ENCODE measurements around the gene GYG1. TPM values are rescaled to one million over a fixed set of nuclear protein-coding genes. Genes with fewer than 3 reads are reported as not detected.

The GYG1 gene
- total and polyA plus RNA-seq, 4 donors, result 9.2 to 16.7 (median 13.4) TPM

DNA sequence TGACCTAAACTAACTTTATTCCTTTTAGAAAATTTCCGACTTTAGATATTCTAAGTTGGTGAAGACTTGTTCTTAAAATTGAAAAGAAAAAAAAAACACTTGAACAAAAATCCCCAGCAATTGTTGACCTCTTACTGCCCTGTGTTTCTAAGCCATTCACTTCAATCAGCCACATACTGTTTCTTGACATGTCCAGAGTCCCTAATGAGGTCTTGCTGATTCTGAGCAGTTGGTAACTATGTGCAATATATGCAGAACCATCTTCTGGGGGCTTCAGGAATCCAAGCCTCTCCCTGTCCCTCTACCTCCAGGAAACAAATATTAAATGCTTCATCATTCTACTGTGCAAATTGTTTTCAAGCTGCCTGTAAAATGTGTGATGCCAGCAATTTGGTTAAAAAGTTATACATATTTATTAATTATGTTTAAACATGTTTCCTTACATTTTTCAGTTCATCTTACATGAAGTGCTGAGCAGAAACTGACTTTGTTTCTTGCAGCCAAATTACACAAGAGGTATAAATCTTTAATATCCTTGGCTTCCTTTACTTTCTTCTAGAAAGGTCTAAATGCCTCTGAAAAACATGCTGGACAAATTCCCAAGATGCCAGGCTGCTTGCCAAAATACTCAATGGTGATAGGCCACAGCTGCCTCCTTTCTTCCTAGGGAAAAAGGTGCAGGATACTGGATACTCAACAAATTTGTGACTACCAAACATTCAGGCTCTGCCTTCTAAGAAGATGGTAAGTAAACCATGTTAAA is 19.8 kb upstream of the GYG1 start:
- no peak overlapping the region for H3K27ac ChIP-seq (ENCODE audit: low read depth in 1 of 2, low read length in 2 of 2)
- no peaks in the 10 kb centered on the region for H3K36me3 ChIP-seq (ENCODE audit: control insufficient read depth in 4 of 4, insufficient read depth in 3 of 4, low read depth in 1 of 4, low read length in 3 of 4)
- no peak for TF ChIP-seq SP1 (IDR thresholded peaks at IDR 0.05)
- no peak for TF ChIP-seq HNF4G (IDR thresholded peaks at IDR 0.05)
- 91% methylated on average over 1 of the region's 1 CpG for WGBS
- no peaks in the 10 kb centered on the region for H3K9me3 ChIP-seq (ENCODE audit: control insufficient read depth in 4 of 4, low read length in 3 of 4)
- no peak for DNase-seq (ENCODE audit: low spot score)
- no peak overlapping the region for H3K4me3 ChIP-seq (ENCODE audit: low read depth in 1 of 3, low read length in 3 of 3)
- peaks cover 0 to 5% (median 0%) of the 10 kb centered on the region in 4 donors for H3K4me1 ChIP-seq (ENCODE audit: control insufficient read depth in 4 of 4, insufficient read depth in 4 of 4, low read length in 3 of 4)
- H3K27me3 ChIP-seq (ENCODE audit: control insufficient read depth in 4 of 4, insufficient read depth in 4 of 4, low read length in 3 of 4), result no peaks in the 10 kb centered on the region
- H3K9ac ChIP-seq (ENCODE audit: low read depth in 1 of 2, low read length in 2 of 2), result no peak overlapping the region

DNA sequence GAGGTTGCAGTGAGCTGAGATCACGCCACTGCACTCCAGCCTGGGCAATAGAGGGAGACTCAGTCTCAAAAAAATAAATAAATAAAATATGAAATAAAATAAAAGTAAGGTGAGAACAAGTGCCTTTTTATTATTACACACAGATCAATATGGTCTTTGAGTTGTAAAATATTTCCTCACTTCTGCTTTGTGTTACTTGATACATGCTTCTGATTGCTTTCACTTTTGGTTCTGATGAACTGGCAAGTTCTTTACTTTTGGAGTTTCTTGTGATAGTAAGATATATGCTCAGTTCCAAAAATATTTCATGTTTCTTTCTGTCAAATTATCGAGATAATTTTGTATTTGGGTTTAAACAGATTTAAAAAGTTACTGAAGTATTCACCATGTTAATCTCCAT is 16.6 kb upstream of the GYG1 start:
- DNase-seq (ENCODE audit: low spot score), result no peak
- WGBS, result 65% methylated on average over 2 of the region's 2 CpGs
- H3K9me3 ChIP-seq (ENCODE audit: control insufficient read depth in 4 of 4, low read length in 3 of 4), result no peaks in the 10 kb centered on the region
- peak overlapping the region; percentile 67 to 80 for H3K27ac ChIP-seq (ENCODE audit: low read depth in 1 of 2, low read length in 2 of 2)
- H3K9ac ChIP-seq (ENCODE audit: low read depth in 1 of 2, low read length in 2 of 2), result peak overlapping the region; percentile 5 to 26
- peak overlapping the region in 1 of 3 donors; percentile 31 for H3K4me3 ChIP-seq (ENCODE audit: low read depth in 1 of 3, low read length in 3 of 3)
- H3K36me3 ChIP-seq (ENCODE audit: control insufficient read depth in 4 of 4, insufficient read depth in 3 of 4, low read depth in 1 of 4, low read length in 3 of 4), result no peaks in the 10 kb centered on the region
- TF ChIP-seq HNF4G (IDR thresholded peaks at IDR 0.05), result no peak
- TF ChIP-seq, protein P1, sequence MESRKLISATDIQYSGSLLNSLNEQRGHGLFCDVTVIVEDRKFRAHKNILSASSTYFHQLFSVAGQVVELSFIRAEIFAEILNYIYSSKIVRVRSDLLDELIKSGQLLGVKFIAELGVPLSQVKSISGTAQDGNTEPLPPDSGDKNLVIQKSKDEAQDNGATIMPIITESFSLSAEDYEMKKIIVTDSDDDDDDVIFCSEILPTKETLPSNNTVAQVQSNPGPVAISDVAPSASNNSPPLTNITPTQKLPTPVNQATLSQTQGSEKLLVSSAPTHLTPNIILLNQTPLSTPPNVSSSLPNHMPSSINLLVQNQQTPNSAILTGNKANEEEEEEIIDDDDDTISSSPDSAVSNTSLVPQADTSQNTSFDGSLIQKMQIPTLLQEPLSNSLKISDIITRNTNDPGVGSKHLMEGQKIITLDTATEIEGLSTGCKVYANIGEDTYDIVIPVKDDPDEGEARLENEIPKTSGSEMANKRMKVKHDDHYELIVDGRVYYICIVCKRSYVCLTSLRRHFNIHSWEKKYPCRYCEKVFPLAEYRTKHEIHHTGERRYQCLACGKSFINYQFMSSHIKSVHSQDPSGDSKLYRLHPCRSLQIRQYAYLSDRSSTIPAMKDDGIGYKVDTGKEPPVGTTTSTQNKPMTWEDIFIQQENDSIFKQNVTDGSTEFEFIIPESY (IDR thresholded peaks at IDR 0.05), result no peak
- no peaks in the 10 kb centered on the region for H3K27me3 ChIP-seq (ENCODE audit: control insufficient read depth in 4 of 4, insufficient read depth in 4 of 4, low read length in 3 of 4)
- peaks cover 0 to 5% (median 0%) of the 10 kb centered on the region in 4 donors for H3K4me1 ChIP-seq (ENCODE audit: control insufficient read depth in 4 of 4, insufficient read depth in 4 of 4, low read length in 3 of 4)

DNA sequence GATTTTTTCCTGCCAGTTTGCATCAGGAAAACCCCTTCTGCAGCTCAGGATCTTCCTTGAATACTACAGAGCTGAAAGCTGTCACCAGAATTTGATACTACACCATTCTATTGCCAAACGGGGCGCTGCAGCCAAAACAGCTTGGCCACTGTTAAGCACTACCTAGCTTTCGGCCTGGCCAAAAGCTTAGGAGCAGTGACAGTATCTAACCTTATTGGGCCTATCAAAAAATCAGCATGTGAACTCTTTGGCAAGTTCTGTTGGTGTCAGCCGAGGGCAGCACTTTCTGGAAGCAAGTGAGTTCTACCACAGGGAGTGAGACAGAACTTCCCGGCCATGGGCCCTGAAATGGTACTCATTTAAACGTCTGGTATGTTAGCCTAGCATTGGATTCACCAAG is 16.1 kb upstream of the GYG1 start:
- 40% methylated on average over 6 of the region's 6 CpGs for WGBS
- H3K36me3 ChIP-seq (ENCODE audit: control insufficient read depth in 4 of 4, insufficient read depth in 3 of 4, low read depth in 1 of 4, low read length in 3 of 4), result no peaks in the 10 kb centered on the region
- DNase-seq (ENCODE audit: low spot score), result no peak
- H3K4me3 ChIP-seq (ENCODE audit: low read depth in 1 of 3, low read length in 3 of 3), result peak overlapping the region; percentile 8 to 31 (median 12)
- peak overlapping the region; percentile 5 to 26 for H3K9ac ChIP-seq (ENCODE audit: low read depth in 1 of 2, low read length in 2 of 2)
- H3K27me3 ChIP-seq (ENCODE audit: control insufficient read depth in 4 of 4, insufficient read depth in 4 of 4, low read length in 3 of 4), result no peaks in the 10 kb centered on the region
- H3K4me1 ChIP-seq (ENCODE audit: control insufficient read depth in 4 of 4, insufficient read depth in 4 of 4, low read length in 3 of 4), result peaks cover 0 to 5% (median 0%) of the 10 kb centered on the region in 4 donors
- no peaks in the 10 kb centered on the region for H3K9me3 ChIP-seq (ENCODE audit: control insufficient read depth in 4 of 4, low read length in 3 of 4)
- peak overlapping the region; percentile 67 to 80 for H3K27ac ChIP-seq (ENCODE audit: low read depth in 1 of 2, low read length in 2 of 2)
- no peak for TF ChIP-seq EGR1 (IDR thresholded peaks at IDR 0.05; ENCODE audit: low read depth in 2 of 2)
- TF ChIP-seq, protein P1 (IDR thresholded peaks at IDR 0.05), result no peak
- TF ChIP-seq, protein P2, sequence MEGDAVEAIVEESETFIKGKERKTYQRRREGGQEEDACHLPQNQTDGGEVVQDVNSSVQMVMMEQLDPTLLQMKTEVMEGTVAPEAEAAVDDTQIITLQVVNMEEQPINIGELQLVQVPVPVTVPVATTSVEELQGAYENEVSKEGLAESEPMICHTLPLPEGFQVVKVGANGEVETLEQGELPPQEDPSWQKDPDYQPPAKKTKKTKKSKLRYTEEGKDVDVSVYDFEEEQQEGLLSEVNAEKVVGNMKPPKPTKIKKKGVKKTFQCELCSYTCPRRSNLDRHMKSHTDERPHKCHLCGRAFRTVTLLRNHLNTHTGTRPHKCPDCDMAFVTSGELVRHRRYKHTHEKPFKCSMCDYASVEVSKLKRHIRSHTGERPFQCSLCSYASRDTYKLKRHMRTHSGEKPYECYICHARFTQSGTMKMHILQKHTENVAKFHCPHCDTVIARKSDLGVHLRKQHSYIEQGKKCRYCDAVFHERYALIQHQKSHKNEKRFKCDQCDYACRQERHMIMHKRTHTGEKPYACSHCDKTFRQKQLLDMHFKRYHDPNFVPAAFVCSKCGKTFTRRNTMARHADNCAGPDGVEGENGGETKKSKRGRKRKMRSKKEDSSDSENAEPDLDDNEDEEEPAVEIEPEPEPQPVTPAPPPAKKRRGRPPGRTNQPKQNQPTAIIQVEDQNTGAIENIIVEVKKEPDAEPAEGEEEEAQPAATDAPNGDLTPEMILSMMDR (IDR thresholded peaks at IDR 0.05; ENCODE audit: low read depth, low read length, missing input control), result no peak
- peak; percentile 31 for TF ChIP-seq SP1 (IDR thresholded peaks at IDR 0.05)
- TF ChIP-seq FOXA1 (IDR thresholded peaks at IDR 0.05), result no peak
- TF ChIP-seq, protein P3, sequence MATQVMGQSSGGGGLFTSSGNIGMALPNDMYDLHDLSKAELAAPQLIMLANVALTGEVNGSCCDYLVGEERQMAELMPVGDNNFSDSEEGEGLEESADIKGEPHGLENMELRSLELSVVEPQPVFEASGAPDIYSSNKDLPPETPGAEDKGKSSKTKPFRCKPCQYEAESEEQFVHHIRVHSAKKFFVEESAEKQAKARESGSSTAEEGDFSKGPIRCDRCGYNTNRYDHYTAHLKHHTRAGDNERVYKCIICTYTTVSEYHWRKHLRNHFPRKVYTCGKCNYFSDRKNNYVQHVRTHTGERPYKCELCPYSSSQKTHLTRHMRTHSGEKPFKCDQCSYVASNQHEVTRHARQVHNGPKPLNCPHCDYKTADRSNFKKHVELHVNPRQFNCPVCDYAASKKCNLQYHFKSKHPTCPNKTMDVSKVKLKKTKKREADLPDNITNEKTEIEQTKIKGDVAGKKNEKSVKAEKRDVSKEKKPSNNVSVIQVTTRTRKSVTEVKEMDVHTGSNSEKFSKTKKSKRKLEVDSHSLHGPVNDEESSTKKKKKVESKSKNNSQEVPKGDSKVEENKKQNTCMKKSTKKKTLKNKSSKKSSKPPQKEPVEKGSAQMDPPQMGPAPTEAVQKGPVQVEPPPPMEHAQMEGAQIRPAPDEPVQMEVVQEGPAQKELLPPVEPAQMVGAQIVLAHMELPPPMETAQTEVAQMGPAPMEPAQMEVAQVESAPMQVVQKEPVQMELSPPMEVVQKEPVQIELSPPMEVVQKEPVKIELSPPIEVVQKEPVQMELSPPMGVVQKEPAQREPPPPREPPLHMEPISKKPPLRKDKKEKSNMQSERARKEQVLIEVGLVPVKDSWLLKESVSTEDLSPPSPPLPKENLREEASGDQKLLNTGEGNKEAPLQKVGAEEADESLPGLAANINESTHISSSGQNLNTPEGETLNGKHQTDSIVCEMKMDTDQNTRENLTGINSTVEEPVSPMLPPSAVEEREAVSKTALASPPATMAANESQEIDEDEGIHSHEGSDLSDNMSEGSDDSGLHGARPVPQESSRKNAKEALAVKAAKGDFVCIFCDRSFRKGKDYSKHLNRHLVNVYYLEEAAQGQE (IDR thresholded peaks at IDR 0.05), result no peak
- TF ChIP-seq YY1 (IDR thresholded peaks at IDR 0.05), result peak; percentile 27
- no peak for TF ChIP-seq FOXA2 (IDR thresholded peaks at IDR 0.05)
- TF ChIP-seq GABPA (IDR thresholded peaks at IDR 0.05 in 1 of 2, conservative IDR thresholded peaks at IDR 0.05 in 1 of 2), result no peak
- no peak for TF ChIP-seq JUND (IDR thresholded peaks at IDR 0.05)
- TF ChIP-seq TAF1 (conservative IDR thresholded peaks at IDR 0.05), result no peak
- TF ChIP-seq HNF4A (conservative IDR thresholded peaks at IDR 0.05), result peak in 1 of 2 donors; percentile 18
- peak; percentile 58 to 63 for TF ChIP-seq RXRA (IDR thresholded peaks at IDR 0.05)
- TF ChIP-seq NR2F2 (IDR thresholded peaks at IDR 0.05), result no peak
- TF ChIP-seq RAD21 (IDR thresholded peaks at IDR 0.05), result peak in 1 of 2 donors; percentile 31
- no peak for TF ChIP-seq HNF4G (IDR thresholded peaks at IDR 0.05)
- TF ChIP-seq, protein P4, sequence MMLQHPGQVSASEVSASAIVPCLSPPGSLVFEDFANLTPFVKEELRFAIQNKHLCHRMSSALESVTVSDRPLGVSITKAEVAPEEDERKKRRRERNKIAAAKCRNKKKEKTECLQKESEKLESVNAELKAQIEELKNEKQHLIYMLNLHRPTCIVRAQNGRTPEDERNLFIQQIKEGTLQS (IDR thresholded peaks at IDR 0.05), result no peak

Data from liver (tissue), 9 donors.